ENCODE measurements around the gene C18orf32. TPM values are rescaled to one million over a fixed set of nuclear protein-coding genes. Genes with fewer than 3 reads are reported as not detected.
A peak's percentile ranks its signal among the peaks of the same experiment; 100 is the strongest.

The C18orf32 gene
- total RNA-seq, 1 experiment from 2014 or later, result 24.4 TPM

GRCh38 chr18:49481317-49481716, 5.7 kb downstream of the C18orf32 start:
- Histone ChIP-seq H2BK15ac (ENCODE audit: low read depth, low read length) (no peak overlapping the region), H3K56ac (ENCODE audit: insufficient read length, low read depth, low read length) (no peak overlapping the region), H3K4me2 (ENCODE audit: insufficient read depth, insufficient read length, low read length) (no peak overlapping the region), H3K79me2 (ENCODE audit: insufficient read depth, low read length) (peaks cover 8% of the 10 kb centered on the region; the same call in 1 of the 2 replicates), H4K5ac (ENCODE audit: insufficient read length, low read depth, low read length) (no peak overlapping the region), H2BK120ac (ENCODE audit: low read depth, low read length, poor library complexity, severe bottlenecking) (no peak overlapping the region), H3T11ph (ENCODE audit: low read length) (no peak overlapping the region), H3K79me1 (ENCODE audit: insufficient read depth, low read depth, low read length, poor library complexity, severe bottlenecking) (no peaks in the 10 kb centered on the region), H3K23ac (ENCODE audit: insufficient read length, low read depth, low read length) (no peak overlapping the region), H2BK12ac (ENCODE audit: insufficient read length, low read depth, low read length) (no peak overlapping the region), H4K91ac (ENCODE audit: insufficient read length, low read depth, low read length) (no peak overlapping the region), H4K8ac (replicated peaks; ENCODE audit: insufficient read length, low read depth, low read length) (no peak overlapping the region), H3K4me1 (ENCODE audit: insufficient read depth, low read length) (no peaks in the 10 kb centered on the region), H3K27me3 (ENCODE audit: insufficient read depth, low read length) (no peaks in the 10 kb centered on the region), H3K9ac (ENCODE audit: extremely low read depth, insufficient read length, low read length) (no peak overlapping the region), H3K27ac (ENCODE audit: insufficient read length, low read depth, low read length) (no peak overlapping the region), H3K23me2 (ENCODE audit: insufficient read length, low read depth, low read length, poor library complexity, severe bottlenecking) (no peaks in the 10 kb centered on the region), H2AFZ (ENCODE audit: low read length) (no peak overlapping the region), H4K20me1 (ENCODE audit: control insufficient read depth, insufficient read depth, insufficient read length) (no peaks in the 10 kb centered on the region), H3K14ac (ENCODE audit: insufficient read depth, low read length) (no peak overlapping the region), H3K18ac (ENCODE audit: insufficient read length, low read depth, low read length) (no peak overlapping the region), H3K9me3 (ENCODE audit: control insufficient read depth, low read depth, low read length) (no peaks in the 10 kb centered on the region), H2BK5ac (ENCODE audit: insufficient read length, low read length) (no peak overlapping the region), H2BK20ac (ENCODE audit: low read depth, low read length, poor library complexity, severe bottlenecking) (no peak overlapping the region), H3K4ac (ENCODE audit: low read depth, low read length) (no peak overlapping the region), H2AK5ac (ENCODE audit: insufficient read length, low read length) (no peak overlapping the region)
- no peak for DNase-seq
- H3K27me3 Mint-ChIP-seq (ENCODE audit: low read depth), result no peaks in the 10 kb centered on the region
- H3K36me3 Mint-ChIP-seq (ENCODE audit: insufficient read depth in 1 of 3, low read depth in 3 of 3), result peaks cover 16 to 51% (median 47%) of the 10 kb centered on the region in 3 experiments; a peak in 6 of 7 replicates
- WGBS (ENCODE audit: extremely low coverage, insufficient read length, low lambda C conversion rate), result no CpG with 5 or more reads among the region's 4 CpGs
- H3K4me3 Mint-ChIP-seq, result no peak overlapping the region
- TF ChIP-seq, protein P1, sequence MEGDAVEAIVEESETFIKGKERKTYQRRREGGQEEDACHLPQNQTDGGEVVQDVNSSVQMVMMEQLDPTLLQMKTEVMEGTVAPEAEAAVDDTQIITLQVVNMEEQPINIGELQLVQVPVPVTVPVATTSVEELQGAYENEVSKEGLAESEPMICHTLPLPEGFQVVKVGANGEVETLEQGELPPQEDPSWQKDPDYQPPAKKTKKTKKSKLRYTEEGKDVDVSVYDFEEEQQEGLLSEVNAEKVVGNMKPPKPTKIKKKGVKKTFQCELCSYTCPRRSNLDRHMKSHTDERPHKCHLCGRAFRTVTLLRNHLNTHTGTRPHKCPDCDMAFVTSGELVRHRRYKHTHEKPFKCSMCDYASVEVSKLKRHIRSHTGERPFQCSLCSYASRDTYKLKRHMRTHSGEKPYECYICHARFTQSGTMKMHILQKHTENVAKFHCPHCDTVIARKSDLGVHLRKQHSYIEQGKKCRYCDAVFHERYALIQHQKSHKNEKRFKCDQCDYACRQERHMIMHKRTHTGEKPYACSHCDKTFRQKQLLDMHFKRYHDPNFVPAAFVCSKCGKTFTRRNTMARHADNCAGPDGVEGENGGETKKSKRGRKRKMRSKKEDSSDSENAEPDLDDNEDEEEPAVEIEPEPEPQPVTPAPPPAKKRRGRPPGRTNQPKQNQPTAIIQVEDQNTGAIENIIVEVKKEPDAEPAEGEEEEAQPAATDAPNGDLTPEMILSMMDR (conservative IDR thresholded peaks at IDR 0.05), result no peak
- H3K27ac Mint-ChIP-seq, result 0 out of 7 replicates have a peak overlapping the region, but pooled peaks of 1 of the 3 experiments have one; percentile 3
- H3K4me1 Mint-ChIP-seq, result peaks cover 4% of the 10 kb centered on the region in 2 experiments
- H3K9me3 Mint-ChIP-seq, result no peaks in the 10 kb centered on the region

All from H9 (cell line).